Measurements from ENCODE around the gene EVI2B. TPM values are rescaled to one million over a fixed set of nuclear protein-coding genes. Genes with fewer than 3 reads are reported as not detected.
"Not testable (repeated sequence)": the region's sequence is repeated elsewhere in the genome, so short reads cannot be mapped to it uniquely, and the experiment has no call there.

The EVI2B gene
- total RNA-seq, 4 donors from 2014 or later, result 1.4 to 21.0 (median 5.6) TPM

- no peak for DNase-seq
- Histone ChIP-seq H3K4me1 (peaks cover 0 to 8% (median 0%) of the 10 kb centered on the region in 4 donors), H3K36me3 (no peaks in the 10 kb centered on the region), H3K27ac (no peak overlapping the region), H3K27me3 (no peaks in the 10 kb centered on the region), H3K9me3 (no peaks in the 10 kb centered on the region), H3K4me3 (no peak overlapping the region)
- intact Hi-C loops (cut with DNase I; ENCODE audit: low total_unique reads) (no loop called here), in situ Hi-C loops (cut with MboI; ENCODE audit: low pct_ligation_motif_present in 1 of 4, low pct_unique_long_range_greater_than_20kb in 1 of 4, low sequenced_read_pairs in 3 of 4) (no loop called here)
- TF ChIP-seq POLR2AphosphoS5 (IDR thresholded peaks at IDR 0.05) (no peak), CTCF (IDR thresholded peaks at IDR 0.05) (no peak), EP300 (IDR thresholded peaks at IDR 0.05; ENCODE audit: low read depth) (no peak), POLR2A (IDR thresholded peaks at IDR 0.05) (no peak)
- 90 to 100% methylated on average over 2 of the region's 2 CpGs for WGBS, 2 donors (ENCODE audit: low coverage in 1 of 2)
Observed at GRCh38 chr17:31293581-31293980, 20.3 kb downstream of the EVI2B start.

DNA sequence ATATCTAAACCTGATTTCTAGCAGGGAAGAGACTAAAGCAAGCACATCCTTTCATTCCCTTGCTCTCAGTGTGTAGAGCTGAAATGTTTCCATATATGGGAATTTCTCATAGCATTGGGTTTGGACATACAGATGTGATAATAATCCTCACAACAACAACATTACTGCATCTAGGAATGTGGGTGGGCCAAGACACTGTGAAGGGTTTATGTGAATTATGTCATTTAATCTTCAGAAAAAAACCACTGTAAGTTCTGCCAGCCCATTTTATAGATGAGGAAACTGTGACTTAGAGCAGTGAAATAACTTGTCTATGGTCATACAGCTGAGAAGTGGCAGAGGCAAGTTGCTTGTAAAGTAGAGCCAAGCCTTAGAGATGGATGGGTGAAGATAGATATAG is 22.0 kb downstream of the EVI2B start:
- no peak overlapping the region for H3K27ac ChIP-seq
- no peaks in the 10 kb centered on the region for H3K27me3 ChIP-seq
- TF ChIP-seq CTCF (IDR thresholded peaks at IDR 0.05) (no peak), EP300 (IDR thresholded peaks at IDR 0.05; ENCODE audit: low read depth) (no peak), POLR2AphosphoS5 (IDR thresholded peaks at IDR 0.05) (no peak), POLR2A (IDR thresholded peaks at IDR 0.05) (no peak)
- H3K4me1 ChIP-seq, result peaks cover 0 to 8% (median 0%) of the 10 kb centered on the region in 4 donors
- H3K4me3 ChIP-seq, result no peak overlapping the region
- no peaks in the 10 kb centered on the region for H3K36me3 ChIP-seq
- in situ Hi-C loops (cut with MboI; ENCODE audit: low pct_ligation_motif_present in 1 of 4, low pct_unique_long_range_greater_than_20kb in 1 of 4, low sequenced_read_pairs in 3 of 4) (no loop called here), intact Hi-C loops (cut with DNase I; ENCODE audit: low total_unique reads) (no loop called here)
- no peak for DNase-seq
- H3K9me3 ChIP-seq, result no peaks in the 10 kb centered on the region

DNA sequence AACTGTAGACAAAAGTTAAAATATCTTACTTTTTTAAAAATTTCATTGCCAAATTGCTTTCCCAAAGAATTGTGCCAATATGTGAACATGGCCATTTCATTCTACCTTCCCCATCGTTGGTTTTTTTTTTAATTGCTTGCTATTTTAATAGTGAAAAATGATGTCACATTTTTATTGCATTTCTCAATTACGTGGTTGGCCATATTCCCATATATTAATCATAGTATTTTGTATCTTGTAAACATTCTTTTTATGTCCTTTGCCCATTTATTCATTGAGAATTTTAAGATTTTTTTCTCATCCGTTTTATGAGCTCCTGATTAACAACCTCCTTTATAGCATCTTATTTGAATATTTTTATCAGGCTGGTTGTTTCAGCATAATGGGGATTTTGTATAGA is 24.1 kb downstream of the EVI2B start:
- Histone ChIP-seq H3K9me3 (no peaks in the 10 kb centered on the region), H3K36me3 (no peaks in the 10 kb centered on the region), H3K27me3 (no peaks in the 10 kb centered on the region), H3K4me1 (peaks cover 0 to 8% (median 0%) of the 10 kb centered on the region in 4 donors), H3K4me3 (no peak overlapping the region), H3K27ac (no peak overlapping the region)
- no peak for DNase-seq
- WGBS, 2 donors (ENCODE audit: low coverage in 1 of 2), result 65 to 66% methylated on average over 3 of the region's 3 CpGs
- TF ChIP-seq CTCF (IDR thresholded peaks at IDR 0.05), result no peak
- TF ChIP-seq POLR2AphosphoS5 (IDR thresholded peaks at IDR 0.05), result no peak
- no peak for TF ChIP-seq EP300 (IDR thresholded peaks at IDR 0.05; ENCODE audit: low read depth)
- no peak for TF ChIP-seq POLR2A (IDR thresholded peaks at IDR 0.05)
- in situ Hi-C loops (cut with MboI; ENCODE audit: low pct_ligation_motif_present in 1 of 4, low pct_unique_long_range_greater_than_20kb in 1 of 4, low sequenced_read_pairs in 3 of 4) (no loop called here), intact Hi-C loops (cut with DNase I; ENCODE audit: low total_unique reads) (no loop called here)

DNA sequence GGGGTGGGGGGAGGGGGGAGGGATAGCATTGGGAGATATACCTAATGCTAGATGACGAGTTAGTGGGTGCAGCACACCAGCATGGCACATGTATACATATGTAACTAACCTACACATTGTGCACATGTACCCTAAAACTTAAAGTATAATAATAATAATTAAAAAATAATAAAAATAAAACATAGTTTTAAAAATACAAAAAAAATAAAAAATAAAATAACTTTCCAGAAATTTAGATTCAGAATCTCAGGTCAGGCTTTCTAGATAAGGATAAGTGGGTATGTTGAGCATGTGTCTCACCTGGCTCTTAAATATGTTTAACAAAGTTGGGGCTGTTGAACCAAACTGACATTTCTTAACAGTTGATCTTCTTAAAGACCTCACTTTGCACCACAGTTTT is 25.9 kb downstream of the EVI2B start:
- intact Hi-C loops (cut with DNase I; ENCODE audit: low total_unique reads); DNase-seq; H3K4me3 ChIP-seq; H3K4me1 ChIP-seq; in situ Hi-C loops (cut with MboI; ENCODE audit: low pct_ligation_motif_present in 1 of 4, low pct_unique_long_range_greater_than_20kb in 1 of 4, low sequenced_read_pairs in 3 of 4); H3K9me3 ChIP-seq; H3K36me3 ChIP-seq; H3K27me3 ChIP-seq; H3K27ac ChIP-seq: not testable (repeated sequence)
- WGBS, 2 donors (ENCODE audit: low coverage in 1 of 2), result 95% methylated on average over 1 of the region's 1 CpG; no CpG with 5 or more reads in 1 of the 2 donors

- Histone ChIP-seq H3K4me1 (peaks cover 0 to 8% (median 0%) of the 10 kb centered on the region in 4 donors), H3K4me3 (no peak overlapping the region), H3K9me3 (no peaks in the 10 kb centered on the region), H3K36me3 (no peaks in the 10 kb centered on the region), H3K27me3 (no peaks in the 10 kb centered on the region), H3K27ac (no peak overlapping the region)
- no peak for DNase-seq
- WGBS, 2 donors (ENCODE audit: low coverage in 1 of 2), result 93 to 100% methylated on average over 1 of the region's 1 CpG
- intact Hi-C loops (cut with DNase I; ENCODE audit: low total_unique reads), result no loop called here
- in situ Hi-C loops (cut with MboI; ENCODE audit: low pct_ligation_motif_present in 1 of 4, low pct_unique_long_range_greater_than_20kb in 1 of 4, low sequenced_read_pairs in 3 of 4), result no loop called here
- TF ChIP-seq EP300 (IDR thresholded peaks at IDR 0.05; ENCODE audit: low read depth), result no peak
Observed at GRCh38 chr17:31286587-31286986, 27.3 kb downstream of the EVI2B start.

Data from transverse colon (tissue), 4 donors.